Measurements from ENCODE around the gene HIP1R. TPM values are rescaled to one million over a fixed set of nuclear protein-coding genes. Genes with fewer than 3 reads are reported as not detected.

Gene HIP1R
- total and polyA plus RNA-seq, 10 of the 15 experiments (the other 5 are each of a cell fraction or from before 2014, with no cell fraction given): 0.18 to 27.7 (median 11.7) TPM

DNA sequence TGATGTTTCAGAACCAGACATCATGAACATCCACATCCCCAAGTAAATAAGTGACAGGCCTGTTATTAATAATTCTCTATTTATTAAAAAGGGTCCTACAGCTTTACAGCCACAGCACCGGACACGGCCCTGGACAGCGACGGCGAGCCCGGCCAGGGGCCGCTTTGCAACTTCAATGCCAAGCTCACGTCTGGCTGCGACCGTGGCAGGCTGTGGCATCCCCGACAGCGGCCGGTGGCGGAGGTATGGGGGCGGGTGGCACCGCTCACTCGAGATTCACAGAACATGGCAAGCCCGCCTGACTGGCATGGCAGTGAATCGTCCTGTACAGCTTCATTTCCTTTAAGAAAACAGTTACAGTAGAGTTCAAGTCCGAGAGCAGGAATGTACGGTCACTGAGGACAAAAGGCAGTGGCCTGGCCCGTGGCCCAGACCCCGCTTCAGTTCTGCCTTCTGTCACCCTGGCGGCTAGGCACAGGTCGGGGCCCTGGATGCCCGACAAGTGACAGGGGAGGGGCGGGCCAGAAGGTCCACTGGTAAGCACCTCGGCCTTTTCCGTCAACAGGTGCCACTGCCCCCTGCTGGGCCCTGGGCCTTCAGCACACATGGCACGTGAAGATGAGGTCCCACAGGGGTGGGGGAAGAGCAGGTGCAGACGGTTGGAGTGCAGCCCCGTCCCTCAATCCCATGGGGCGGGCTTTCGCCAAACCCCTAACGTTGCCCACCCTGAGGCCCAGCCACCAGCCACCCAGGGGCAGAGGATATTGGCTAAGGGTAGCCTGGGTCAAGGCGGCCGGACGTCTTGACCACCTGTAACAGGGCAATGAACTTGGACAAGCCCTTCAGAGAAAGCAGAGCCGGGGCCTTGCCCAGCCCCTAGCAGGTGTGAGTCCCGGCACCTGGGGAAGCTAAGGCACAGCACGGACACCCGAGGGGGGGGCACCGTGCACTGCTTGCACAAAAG, 30.3 kb downstream of the HIP1R start (continued):
- TF ChIP-seq, protein P1, sequence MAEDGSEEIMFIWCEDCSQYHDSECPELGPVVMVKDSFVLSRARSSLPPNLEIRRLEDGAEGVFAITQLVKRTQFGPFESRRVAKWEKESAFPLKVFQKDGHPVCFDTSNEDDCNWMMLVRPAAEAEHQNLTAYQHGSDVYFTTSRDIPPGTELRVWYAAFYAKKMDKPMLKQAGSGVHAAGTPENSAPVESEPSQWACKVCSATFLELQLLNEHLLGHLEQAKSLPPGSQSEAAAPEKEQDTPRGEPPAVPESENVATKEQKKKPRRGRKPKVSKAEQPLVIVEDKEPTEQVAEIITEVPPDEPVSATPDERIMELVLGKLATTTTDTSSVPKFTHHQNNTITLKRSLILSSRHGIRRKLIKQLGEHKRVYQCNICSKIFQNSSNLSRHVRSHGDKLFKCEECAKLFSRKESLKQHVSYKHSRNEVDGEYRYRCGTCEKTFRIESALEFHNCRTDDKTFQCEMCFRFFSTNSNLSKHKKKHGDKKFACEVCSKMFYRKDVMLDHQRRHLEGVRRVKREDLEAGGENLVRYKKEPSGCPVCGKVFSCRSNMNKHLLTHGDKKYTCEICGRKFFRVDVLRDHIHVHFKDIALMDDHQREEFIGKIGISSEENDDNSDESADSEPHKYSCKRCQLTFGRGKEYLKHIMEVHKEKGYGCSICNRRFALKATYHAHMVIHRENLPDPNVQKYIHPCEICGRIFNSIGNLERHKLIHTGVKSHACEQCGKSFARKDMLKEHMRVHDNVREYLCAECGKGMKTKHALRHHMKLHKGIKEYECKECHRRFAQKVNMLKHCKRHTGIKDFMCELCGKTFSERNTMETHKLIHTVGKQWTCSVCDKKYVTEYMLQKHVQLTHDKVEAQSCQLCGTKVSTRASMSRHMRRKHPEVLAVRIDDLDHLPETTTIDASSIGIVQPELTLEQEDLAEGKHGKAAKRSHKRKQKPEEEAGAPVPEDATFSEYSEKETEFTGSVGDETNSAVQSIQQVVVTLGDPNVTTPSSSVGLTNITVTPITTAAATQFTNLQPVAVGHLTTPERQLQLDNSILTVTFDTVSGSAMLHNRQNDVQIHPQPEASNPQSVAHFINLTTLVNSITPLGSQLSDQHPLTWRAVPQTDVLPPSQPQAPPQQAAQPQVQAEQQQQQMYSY (CRISPR knock-in tag; IDR thresholded peaks at IDR 0.05): no peak
- TF ChIP-seq IRF4 (IDR thresholded peaks at IDR 0.05; ENCODE audit: low read depth, low read length) (no peak), KAT2A (conservative IDR thresholded peaks at IDR 0.05; ENCODE audit: control insufficient read depth, low read depth, low read length) (no peak), RB1 (IDR thresholded peaks at IDR 0.05; ENCODE audit: borderline replicate concordance) (no peak), NR2C1 (IDR thresholded peaks at IDR 0.05) (no peak), POLR2A (IDR thresholded peaks at IDR 0.05; ENCODE audit: low read depth, low read length) (peak; percentile 64), TCF7 (IDR thresholded peaks at IDR 0.05; ENCODE audit: borderline replicate concordance) (no peak), ETV6 (conservative IDR thresholded peaks at IDR 0.05 in 1 of 2, IDR thresholded peaks at IDR 0.05 in 1 of 2; ENCODE audit: borderline replicate concordance in 1 of 2, low read depth in 1 of 2) (no peak), ZNF217 (IDR thresholded peaks at IDR 0.05) (no peak), YBX1 (IDR thresholded peaks at IDR 0.05) (no peak), SP1 (IDR thresholded peaks at IDR 0.05; ENCODE audit: low read depth, low read length) (no peak), SMC3 (IDR thresholded peaks at IDR 0.05; ENCODE audit: borderline replicate concordance, low read length) (peak; percentile 16; the same call in 1 of the 2 replicates), JUNB (IDR thresholded peaks at IDR 0.05) (no peak), ESRRA (IDR thresholded peaks at IDR 0.05; ENCODE audit: low read length) (no peak), DPF2 (IDR thresholded peaks at IDR 0.05) (no peak), POU2F2 (IDR thresholded peaks at IDR 0.05; ENCODE audit: borderline replicate concordance, low read depth, low read length) (0 out of 3 replicates have a peak, but pooled peaks have one; percentile 37), EED (IDR thresholded peaks at IDR 0.05; ENCODE audit: low read depth) (no peak), NRF1 (conservative IDR thresholded peaks at IDR 0.05; ENCODE audit: low read depth, low read length) (no peak), FOXM1 (IDR thresholded peaks at IDR 0.05; ENCODE audit: low read depth, low read length) (no peak)
- TF ChIP-seq, protein P2, sequence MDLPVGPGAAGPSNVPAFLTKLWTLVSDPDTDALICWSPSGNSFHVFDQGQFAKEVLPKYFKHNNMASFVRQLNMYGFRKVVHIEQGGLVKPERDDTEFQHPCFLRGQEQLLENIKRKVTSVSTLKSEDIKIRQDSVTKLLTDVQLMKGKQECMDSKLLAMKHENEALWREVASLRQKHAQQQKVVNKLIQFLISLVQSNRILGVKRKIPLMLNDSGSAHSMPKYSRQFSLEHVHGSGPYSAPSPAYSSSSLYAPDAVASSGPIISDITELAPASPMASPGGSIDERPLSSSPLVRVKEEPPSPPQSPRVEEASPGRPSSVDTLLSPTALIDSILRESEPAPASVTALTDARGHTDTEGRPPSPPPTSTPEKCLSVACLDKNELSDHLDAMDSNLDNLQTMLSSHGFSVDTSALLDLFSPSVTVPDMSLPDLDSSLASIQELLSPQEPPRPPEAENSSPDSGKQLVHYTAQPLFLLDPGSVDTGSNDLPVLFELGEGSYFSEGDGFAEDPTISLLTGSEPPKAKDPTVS (IDR thresholded peaks at IDR 0.05; ENCODE audit: low read depth, low read length): no peak
- TF ChIP-seq, protein P3, sequence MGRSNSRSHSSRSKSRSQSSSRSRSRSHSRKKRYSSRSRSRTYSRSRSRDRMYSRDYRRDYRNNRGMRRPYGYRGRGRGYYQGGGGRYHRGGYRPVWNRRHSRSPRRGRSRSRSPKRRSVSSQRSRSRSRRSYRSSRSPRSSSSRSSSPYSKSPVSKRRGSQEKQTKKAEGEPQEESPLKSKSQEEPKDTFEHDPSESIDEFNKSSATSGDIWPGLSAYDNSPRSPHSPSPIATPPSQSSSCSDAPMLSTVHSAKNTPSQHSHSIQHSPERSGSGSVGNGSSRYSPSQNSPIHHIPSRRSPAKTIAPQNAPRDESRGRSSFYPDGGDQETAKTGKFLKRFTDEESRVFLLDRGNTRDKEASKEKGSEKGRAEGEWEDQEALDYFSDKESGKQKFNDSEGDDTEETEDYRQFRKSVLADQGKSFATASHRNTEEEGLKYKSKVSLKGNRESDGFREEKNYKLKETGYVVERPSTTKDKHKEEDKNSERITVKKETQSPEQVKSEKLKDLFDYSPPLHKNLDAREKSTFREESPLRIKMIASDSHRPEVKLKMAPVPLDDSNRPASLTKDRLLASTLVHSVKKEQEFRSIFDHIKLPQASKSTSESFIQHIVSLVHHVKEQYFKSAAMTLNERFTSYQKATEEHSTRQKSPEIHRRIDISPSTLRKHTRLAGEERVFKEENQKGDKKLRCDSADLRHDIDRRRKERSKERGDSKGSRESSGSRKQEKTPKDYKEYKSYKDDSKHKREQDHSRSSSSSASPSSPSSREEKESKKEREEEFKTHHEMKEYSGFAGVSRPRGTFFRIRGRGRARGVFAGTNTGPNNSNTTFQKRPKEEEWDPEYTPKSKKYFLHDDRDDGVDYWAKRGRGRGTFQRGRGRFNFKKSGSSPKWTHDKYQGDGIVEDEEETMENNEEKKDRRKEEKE (IDR thresholded peaks at IDR 0.05): no peak
- TF ChIP-seq, protein P4, sequence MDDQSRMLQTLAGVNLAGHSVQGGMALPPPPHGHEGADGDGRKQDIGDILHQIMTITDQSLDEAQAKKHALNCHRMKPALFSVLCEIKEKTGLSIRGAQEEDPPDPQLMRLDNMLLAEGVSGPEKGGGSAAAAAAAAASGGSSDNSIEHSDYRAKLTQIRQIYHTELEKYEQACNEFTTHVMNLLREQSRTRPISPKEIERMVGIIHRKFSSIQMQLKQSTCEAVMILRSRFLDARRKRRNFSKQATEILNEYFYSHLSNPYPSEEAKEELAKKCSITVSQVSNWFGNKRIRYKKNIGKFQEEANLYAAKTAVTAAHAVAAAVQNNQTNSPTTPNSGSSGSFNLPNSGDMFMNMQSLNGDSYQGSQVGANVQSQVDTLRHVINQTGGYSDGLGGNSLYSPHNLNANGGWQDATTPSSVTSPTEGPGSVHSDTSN (IDR thresholded peaks at IDR 0.05; ENCODE audit: insufficient replicate concordance, low read depth, low read length): peak; percentile 29

All from GM12878 (cell line).